Measurements from ENCODE around the gene ZBTB37.

ZBTB37 gene

DNA sequence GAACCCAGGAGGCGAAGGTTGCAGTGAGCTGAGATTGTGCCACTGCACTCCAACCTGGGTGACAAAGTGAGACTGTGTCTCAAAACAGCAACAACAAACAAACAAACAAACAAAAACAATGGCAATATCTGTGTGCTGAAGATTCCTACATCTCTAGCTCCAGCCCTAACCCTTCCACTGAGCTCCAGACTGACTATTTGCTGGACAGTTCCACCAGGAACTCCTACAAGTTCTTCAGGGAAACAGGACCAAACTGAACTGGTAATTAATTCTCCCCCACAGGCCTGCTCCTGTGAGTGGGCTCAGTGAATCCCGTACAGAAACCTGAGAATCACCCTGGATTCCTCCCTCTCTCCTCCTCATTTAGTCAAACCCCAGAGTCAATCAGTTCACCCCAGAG lies 47.4 kb downstream of the ZBTB37 start:
- H3K4me2 ChIP-seq (ENCODE audit: low read length) = no peak overlapping the region
- no peak for TF ChIP-seq EZH2 (IDR thresholded peaks at IDR 0.05; ENCODE audit: borderline replicate concordance, low read length)
- TF ChIP-seq, protein P1, sequence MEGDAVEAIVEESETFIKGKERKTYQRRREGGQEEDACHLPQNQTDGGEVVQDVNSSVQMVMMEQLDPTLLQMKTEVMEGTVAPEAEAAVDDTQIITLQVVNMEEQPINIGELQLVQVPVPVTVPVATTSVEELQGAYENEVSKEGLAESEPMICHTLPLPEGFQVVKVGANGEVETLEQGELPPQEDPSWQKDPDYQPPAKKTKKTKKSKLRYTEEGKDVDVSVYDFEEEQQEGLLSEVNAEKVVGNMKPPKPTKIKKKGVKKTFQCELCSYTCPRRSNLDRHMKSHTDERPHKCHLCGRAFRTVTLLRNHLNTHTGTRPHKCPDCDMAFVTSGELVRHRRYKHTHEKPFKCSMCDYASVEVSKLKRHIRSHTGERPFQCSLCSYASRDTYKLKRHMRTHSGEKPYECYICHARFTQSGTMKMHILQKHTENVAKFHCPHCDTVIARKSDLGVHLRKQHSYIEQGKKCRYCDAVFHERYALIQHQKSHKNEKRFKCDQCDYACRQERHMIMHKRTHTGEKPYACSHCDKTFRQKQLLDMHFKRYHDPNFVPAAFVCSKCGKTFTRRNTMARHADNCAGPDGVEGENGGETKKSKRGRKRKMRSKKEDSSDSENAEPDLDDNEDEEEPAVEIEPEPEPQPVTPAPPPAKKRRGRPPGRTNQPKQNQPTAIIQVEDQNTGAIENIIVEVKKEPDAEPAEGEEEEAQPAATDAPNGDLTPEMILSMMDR (IDR thresholded peaks at IDR 0.05; ENCODE audit: low read length) = no peak
- no peaks in the 10 kb centered on the region for H3F3A ChIP-seq (ENCODE audit: insufficient read depth, low read length)
- no peaks in the 10 kb centered on the region for H3K36me3 ChIP-seq (ENCODE audit: insufficient read depth, low read length)
- no peaks in the 10 kb centered on the region for H3K9me3 ChIP-seq (ENCODE audit: low read length)
- H3K4me1 ChIP-seq (ENCODE audit: insufficient read depth, low read length, severe bottlenecking) = no peaks in the 10 kb centered on the region
- H3K27me3 ChIP-seq (ENCODE audit: insufficient read depth, low read length) = no peaks in the 10 kb centered on the region
- H4K20me1 ChIP-seq (ENCODE audit: insufficient read depth, low read length) = no peaks in the 10 kb centered on the region
- no peak overlapping the region for H2AFZ ChIP-seq (ENCODE audit: low read length)
- no peak overlapping the region for H3K9ac ChIP-seq (ENCODE audit: low read length)
- no peak overlapping the region for H3K27ac ChIP-seq (ENCODE audit: low read depth, low read length, poor library complexity, severe bottlenecking)
- H3K4me3 ChIP-seq (ENCODE audit: low read depth, low read length, poor library complexity, severe bottlenecking) = no peak overlapping the region
- H3K9me2 ChIP-seq (ENCODE audit: low read depth, low read length) = no peaks in the 10 kb centered on the region
- no peaks in the 10 kb centered on the region for H3K79me2 ChIP-seq (ENCODE audit: insufficient read depth, low read length)

DNA sequence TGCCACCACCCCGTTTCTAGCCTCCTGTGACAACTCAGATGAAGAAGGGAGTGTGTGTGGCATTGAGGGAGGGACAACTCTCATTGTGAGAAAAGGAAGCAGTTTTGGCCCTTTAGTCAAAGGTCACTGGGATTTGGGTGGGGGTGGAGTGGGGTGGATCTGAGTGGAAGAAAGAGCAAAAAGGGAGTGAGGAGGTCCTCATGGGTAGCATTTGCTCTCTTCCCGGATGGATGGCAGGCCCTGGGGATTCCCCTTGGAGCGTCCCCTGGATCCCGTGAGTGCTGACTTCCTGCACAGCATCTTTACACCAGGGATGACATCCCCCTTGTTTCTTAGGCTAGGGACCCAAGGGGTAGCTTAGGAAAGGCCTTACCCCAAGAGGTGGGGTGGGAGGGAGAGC lies 48.5 kb downstream of the ZBTB37 start:
- no peak overlapping the region for H3K4me2 ChIP-seq (ENCODE audit: low read length)
- H3K79me2 ChIP-seq (ENCODE audit: insufficient read depth, low read length) = no peaks in the 10 kb centered on the region
- no peaks in the 10 kb centered on the region for H3K9me3 ChIP-seq (ENCODE audit: low read length)
- H3K36me3 ChIP-seq (ENCODE audit: insufficient read depth, low read length) = no peaks in the 10 kb centered on the region
- H3K4me1 ChIP-seq (ENCODE audit: insufficient read depth, low read length, severe bottlenecking) = no peaks in the 10 kb centered on the region
- no peaks in the 10 kb centered on the region for H3K9me2 ChIP-seq (ENCODE audit: low read depth, low read length)
- no peaks in the 10 kb centered on the region for H3K27me3 ChIP-seq (ENCODE audit: insufficient read depth, low read length)
- H3K4me3 ChIP-seq (ENCODE audit: low read depth, low read length, poor library complexity, severe bottlenecking) = no peak overlapping the region
- H3K9ac ChIP-seq (ENCODE audit: low read length) = no peak overlapping the region
- TF ChIP-seq, protein P1 (IDR thresholded peaks at IDR 0.05; ENCODE audit: low read length) = no peak
- no peak for TF ChIP-seq EZH2 (IDR thresholded peaks at IDR 0.05; ENCODE audit: borderline replicate concordance, low read length)
- no peak overlapping the region for H2AFZ ChIP-seq (ENCODE audit: low read length)
- no peaks in the 10 kb centered on the region for H4K20me1 ChIP-seq (ENCODE audit: insufficient read depth, low read length)
- no peaks in the 10 kb centered on the region for H3F3A ChIP-seq (ENCODE audit: insufficient read depth, low read length)
- no peak overlapping the region for H3K27ac ChIP-seq (ENCODE audit: low read depth, low read length, poor library complexity, severe bottlenecking)

DNA sequence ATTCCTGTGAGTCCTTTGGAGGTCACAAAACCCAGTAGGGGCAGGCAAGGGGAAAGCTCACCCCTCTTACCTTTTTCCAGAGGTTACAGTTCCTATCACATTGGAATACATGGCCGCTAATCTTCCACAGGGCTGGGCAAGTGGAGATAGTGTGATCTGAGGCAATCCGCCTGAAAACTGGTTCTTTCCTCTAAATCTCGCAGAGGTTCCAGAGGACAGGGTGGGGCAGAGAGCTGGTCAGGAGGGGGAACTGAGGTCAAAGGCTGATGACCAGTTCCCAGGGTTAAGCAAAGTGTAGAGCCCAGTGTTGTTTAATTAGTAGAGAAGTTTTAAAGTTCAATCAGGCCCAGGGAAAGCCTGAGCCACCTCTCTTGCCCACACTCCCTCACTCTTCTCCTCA lies 49.0 kb downstream of the ZBTB37 start, which contains the start of gene SERPINC1:
Gene SERPINC1 (minus strand): TSS at position 179 of the 400 bp plus-strand sequence. CDS start 68 bp downstream, at position 111.
- no peak within 1 kb of the TSS for H3K27ac ChIP-seq (ENCODE audit: low read depth, low read length, poor library complexity, severe bottlenecking)
- H3K9me2 ChIP-seq (ENCODE audit: low read depth, low read length) = no peaks in the 10 kb centered on the region
- TF ChIP-seq EZH2 (IDR thresholded peaks at IDR 0.05; ENCODE audit: borderline replicate concordance, low read length) = no peak
- TF ChIP-seq, protein P1 (IDR thresholded peaks at IDR 0.05; ENCODE audit: low read length) = no peak
- no peaks in the 10 kb centered on the region for H3K27me3 ChIP-seq (ENCODE audit: insufficient read depth, low read length)
- no peak within 1 kb of the TSS for H2AFZ ChIP-seq (ENCODE audit: low read length)
- H3K4me3 ChIP-seq (ENCODE audit: low read depth, low read length, poor library complexity, severe bottlenecking) = no peak within 1 kb of the TSS
- H4K20me1 ChIP-seq (ENCODE audit: insufficient read depth, low read length) = no peaks in the 10 kb centered on the region
- H3K9me3 ChIP-seq (ENCODE audit: low read length) = no peaks in the 10 kb centered on the region
- H3F3A ChIP-seq (ENCODE audit: insufficient read depth, low read length) = no peaks in the 10 kb centered on the region
- no peaks in the 10 kb centered on the region for H3K79me2 ChIP-seq (ENCODE audit: insufficient read depth, low read length)
- no peaks in the 10 kb centered on the region for H3K4me1 ChIP-seq (ENCODE audit: insufficient read depth, low read length, severe bottlenecking)
- no peak within 1 kb of the TSS for H3K9ac ChIP-seq (ENCODE audit: low read length)
- no peak within 1 kb of the TSS for H3K4me2 ChIP-seq (ENCODE audit: low read length)
- H3K36me3 ChIP-seq (ENCODE audit: insufficient read depth, low read length) = no peaks in the 10 kb centered on the region

Measured in OCI-LY1 (cell line).